Esophagus muscularis mucosa (tissue), 4 donors: Measurements from ENCODE around the gene PALS2. TPM values are rescaled to one million over a fixed set of nuclear protein-coding genes. Genes with fewer than 3 reads are reported as not detected.
A peak's percentile ranks its signal among the peaks of the same experiment; 100 is the strongest.

Experiments used
- DNase-seq: peaks from one replicate; pipeline ENCODE4 v3.0.0-alpha.2; 2017; ENCODE audit errors: extremely low spot score
- H3K27ac ChIP-seq, 4 donors: fragments of 200-600 bp; sonication (generic); replicated peaks in 1 of 4; 1 replicate in 3 of 4; 2 replicates in 1 of 4; pipeline ENCODE4 v1.5.1; 2016 to 2019; ENCODE audit warnings: mild to moderate bottlenecking in 1 of 4
- H3K27me3 ChIP-seq, 4 donors: fragments of 200-600 bp; sonication (generic); one replicate each; pipeline versions ENCODE4 v1.5.1 to v1.6.0; 2016 to 2019
- H3K36me3 ChIP-seq, 4 donors: fragments of 200-600 bp; sonication (generic); one replicate each; pipeline ENCODE4 v1.5.1; 2016 to 2019
- H3K4me1 ChIP-seq, 4 donors: fragments of 200-600 bp; sonication (generic); one replicate each; pipeline ENCODE4 v1.5.1; 2016 to 2019
- H3K4me3 ChIP-seq, 4 donors: fragments of 200-600 bp; sonication (generic); 1 replicate in 2 of 4; 2 replicates in 2 of 4; pipeline ENCODE4 v1.5.1; 2016 to 2019; ENCODE audit warnings: mild to moderate bottlenecking in 4 of 4, moderate library complexity in 1 of 4
- H3K9me3 ChIP-seq, 4 donors: fragments of 200-600 bp; sonication (generic); 1 replicate in 3 of 4; 2 replicates in 1 of 4; pipeline ENCODE4 v1.5.1; 2016 to 2019
- CTCF ChIP-seq, 3 experiments: fragments of 200-600 bp in 2 of 3; fragments of 450-650 bp in 1 of 3; sonication (generic) in 2 of 3; IDR thresholded peaks; one replicate each; pipeline ENCODE4 v1.5.1; 2017 to 2019; ENCODE audit warnings: antibody characterized with exemption in 3 of 3, mild to moderate bottlenecking in 2 of 3, moderate library complexity in 1 of 3
- EP300 ChIP-seq: sonication (generic); formaldehyde crosslinking; IDR thresholded peaks from one replicate; pipeline ENCODE4 v1.6.1; 2017; ENCODE audit warnings: antibody characterized with exemption
- POLR2A ChIP-seq: fragments of 450-650 bp; IDR thresholded peaks from one replicate; pipeline ENCODE4 v1.6.1; 2017; ENCODE audit warnings: antibody characterized with exemption, moderate library complexity, mild to moderate bottlenecking, low read depth
- POLR2AphosphoS5 ChIP-seq, 2 donors: sonication (generic); formaldehyde crosslinking; IDR thresholded peaks; one replicate each; pipeline ENCODE4 v1.6.1; 2017; ENCODE audit warnings: antibody characterized with exemption in 2 of 2
- WGBS: methylation state at CpG from one replicate; pipeline ENCODE4 v1.1.5; 2018; 5-methylcytosine and 5-hydroxymethylcytosine counted together
- intact Hi-C: fragments of 100-400 bp; cut with DNase I; formaldehyde crosslinking; loops from one replicate; pipeline ENCODE4 v1.15.1; 2023
- total RNA-seq, 4 donors: library from RNA; depleted of rRNA; stranded (reverse); fragments of >200 nt; gene quantifications; one replicate each; pipeline versions ENCODE4 v1.1.0 to v1.2.1, GENCODE V29; 2016

The PALS2 gene
- total RNA-seq, 4 donors from 2014 or later: 9.0 to 16.3 (median 12.4) TPM

- TF ChIP-seq EP300 (no peak), POLR2A (no peak), CTCF (IDR thresholded peaks at IDR 0.05) (no peak), POLR2AphosphoS5 (IDR thresholded peaks at IDR 0.05) (no peak)
- Histone ChIP-seq H3K9me3 (no peaks in the 10 kb centered on the region), H3K27ac (no peak overlapping the region)
Observed at GRCh38 chr7:24580283-24580946, 7.2 kb downstream of the PALS2 start.

GRCh38 chr7:24582166-24582565 lies 8.9 kb downstream of the PALS2 start:
- TF ChIP-seq POLR2A: no peak
- TF ChIP-seq EP300: no peak
- no peak for TF ChIP-seq POLR2AphosphoS5 (IDR thresholded peaks at IDR 0.05)
- TF ChIP-seq CTCF (IDR thresholded peaks at IDR 0.05): no peak
- no peak overlapping the region for H3K4me3 ChIP-seq
- no peak overlapping the region for H3K27ac ChIP-seq
- WGBS: 67% methylated on average over 2 of the region's 2 CpGs
- H3K36me3 ChIP-seq: no peaks in the 10 kb centered on the region
- H3K4me1 ChIP-seq: peaks cover 0 to 5% (median 0%) of the 10 kb centered on the region in 4 donors
- no peak for DNase-seq
- intact Hi-C loops: no loop called here
- no peaks in the 10 kb centered on the region for H3K9me3 ChIP-seq
- H3K27me3 ChIP-seq: no peaks in the 10 kb centered on the region

More at GRCh38 chr7:24580283-24580946, 7.2 kb downstream of the PALS2 start:
- H3K36me3 ChIP-seq: no peaks in the 10 kb centered on the region
- H3K4me3 ChIP-seq: no peak overlapping the region
- intact Hi-C loops: no loop called here
- 76% methylated on average over 2 of the region's 2 CpGs for WGBS
- peaks cover 0 to 5% (median 0%) of the 10 kb centered on the region in 4 donors for H3K4me1 ChIP-seq
- no peak for DNase-seq
- H3K27me3 ChIP-seq: no peaks in the 10 kb centered on the region

- Histone ChIP-seq H3K9me3 (no peaks in the 10 kb centered on the region), H3K4me1 (no peaks in the 10 kb centered on the region), H3K36me3 (no peaks in the 10 kb centered on the region), H3K27me3 (no peaks in the 10 kb centered on the region), H3K4me3 (no peak overlapping the region), H3K27ac (no peak overlapping the region)
- intact Hi-C loops: no loop called here
- 95% methylated on average over 3 of the region's 3 CpGs for WGBS
- TF ChIP-seq CTCF (IDR thresholded peaks at IDR 0.05) (peak; percentile 8 to 31 (median 18)), POLR2AphosphoS5 (IDR thresholded peaks at IDR 0.05) (no peak)
- DNase-seq: no peak
Observed at GRCh38 chr7:24587853-24588252, 14.6 kb downstream of the PALS2 start.

- WGBS: 75% methylated on average over 1 of the region's 1 CpG
- H3K9me3 ChIP-seq: no peaks in the 10 kb centered on the region
- no peaks in the 10 kb centered on the region for H3K36me3 ChIP-seq
- intact Hi-C loops: no loop called here
- TF ChIP-seq POLR2A (no peak), POLR2AphosphoS5 (IDR thresholded peaks at IDR 0.05) (no peak), CTCF (IDR thresholded peaks at IDR 0.05) (no peak), EP300 (no peak)
- H3K4me1 ChIP-seq: no peaks in the 10 kb centered on the region
- no peak overlapping the region for H3K27ac ChIP-seq
- no peak for DNase-seq
- no peak overlapping the region for H3K4me3 ChIP-seq
- H3K27me3 ChIP-seq: no peaks in the 10 kb centered on the region
Observed at GRCh38 chr7:24591152-24591551, 17.9 kb downstream of the PALS2 start.
